Measurements from ENCODE around the gene SCNN1A.

SCNN1A gene

GRCh38 chr12:6301721-6302120, 73.6 kb downstream of the SCNN1A start:
- DNase-seq (ENCODE audit: extremely low read depth in 1 of 2, low read depth in 1 of 2) = no peak

- no peak for DNase-seq (ENCODE audit: extremely low read depth in 1 of 2, low read depth in 1 of 2)
These were observed 78.2 kb downstream of the SCNN1A start for GRCh38 chr12:6297170-6297569.

All from activated CD8-positive, alpha-beta memory T cell treated with anti-CD3 and anti-CD28 coated beads for 1 hour (primary cell).